Fibroblast of lung (primary cell): ENCODE data around the gene PLCH2. TPM values are rescaled to one million over a fixed set of nuclear protein-coding genes. Genes with fewer than 3 reads are reported as not detected.
A peak's percentile ranks its signal among the peaks of the same experiment; 100 is the strongest.

Experiments
- DNase-seq, 2 donors: peaks; one replicate each; pipeline versions ENCODE4 v3.0.0 to v3.0.0-alpha.2; 2010; ENCODE audit warnings: low read depth in 2 of 2
- H2AFZ ChIP-seq: 2 replicates; pipeline ENCODE4 v1.5.1; 2012; ENCODE audit warnings: low read length, control low read depth, inconsistent platforms
- H3K27ac ChIP-seq: 2 replicates; pipeline ENCODE4 v1.5.1; 2011; ENCODE audit warnings: low read length, control low read depth; ENCODE audit not compliant: insufficient read depth
- H3K27me3 ChIP-seq: 2 replicates; pipeline ENCODE4 v1.5.1; 2011; ENCODE audit warnings: mild to moderate bottlenecking, low read length; ENCODE audit not compliant: control insufficient read depth, insufficient read depth
- H3K36me3 ChIP-seq: 2 replicates; pipeline ENCODE4 v1.5.1; 2011; ENCODE audit warnings: low read length; ENCODE audit not compliant: control insufficient read depth, insufficient read depth
- H3K4me1 ChIP-seq: 2 replicates; pipeline ENCODE4 v1.5.1; 2011; ENCODE audit warnings: low read length; ENCODE audit not compliant: control insufficient read depth, insufficient read depth; ENCODE audit errors: extremely low read depth
- H3K4me2 ChIP-seq: 2 replicates; pipeline ENCODE4 v1.5.1; 2011; ENCODE audit warnings: low read length, control low read depth; ENCODE audit not compliant: insufficient read depth; ENCODE audit errors: extremely low read depth
- H3K4me3 ChIP-seq, 4 experiments: fragments of 200-600 bp in 1 of 4; sonication (generic) in 1 of 4; replicated peaks in 1 of 4; 2 replicates each; pipeline ENCODE4 v1.5.1; 2011 to 2016; ENCODE audit warnings: low read length in 4 of 4, low read depth in 3 of 4, mild to moderate bottlenecking in 3 of 4, control low read depth in 2 of 4, inconsistent platforms in 1 of 4, mixed read lengths in 1 of 4; ENCODE audit not compliant: insufficient read depth in 1 of 4; ENCODE audit errors: control extremely low read depth in 1 of 4
- H3K79me2 ChIP-seq: 2 replicates; pipeline ENCODE4 v1.5.1; 2012; ENCODE audit warnings: mild to moderate bottlenecking, low read length, inconsistent platforms; ENCODE audit not compliant: control insufficient read depth, insufficient read depth
- H3K9ac ChIP-seq: 2 replicates; pipeline ENCODE4 v1.5.1; 2011; ENCODE audit warnings: mild to moderate bottlenecking, low read length, control low read depth; ENCODE audit not compliant: insufficient read depth
- H3K9me3 ChIP-seq: 2 replicates; pipeline ENCODE4 v1.5.1; 2012; ENCODE audit warnings: low read depth, low read length; ENCODE audit not compliant: control insufficient read depth, insufficient read depth
- H4K20me1 ChIP-seq: 2 replicates; pipeline ENCODE4 v1.5.1; 2011; ENCODE audit warnings: low read length; ENCODE audit not compliant: control insufficient read depth, insufficient read depth; ENCODE audit errors: extremely low read depth
- EZH2 ChIP-seq: IDR thresholded peaks from 2 replicates; pipeline ENCODE4 v1.5.1; 2012; ENCODE audit warnings: low read length, control low read depth, mild to moderate bottlenecking; ENCODE audit errors: missing control alignments
- polyA plus RNA-seq, 2 donors: library from polyadenylated mRNA; depleted of rRNA in 1 of 2; stranded (reverse) in 1 of 2; unstranded in 1 of 2; fragments of >200 nt; gene quantifications; 2 replicates each; pipeline ENCODE4 v1.2.1, GENCODE V29; 2011 to 2012; ENCODE audit warnings: missing spikeins in 1 of 2
- total RNA-seq: library from RNA; depleted of rRNA; stranded (reverse); fragments of >200 nt; gene quantifications from 2 replicates; pipeline ENCODE4 v1.2.1, GENCODE V29; 2014
- TF ChIP-seq, protein P1 (sequence below), 2 donors: IDR thresholded peaks in 1 of 2; conservative IDR thresholded peaks in 1 of 2; 1 replicate in 1 of 2; 2 replicates in 1 of 2; pipeline ENCODE4 v1.5.1; 2011 to 2012; ENCODE audit warnings: low read length in 2 of 2, control low read depth in 1 of 2, inconsistent platforms in 1 of 2, low read depth in 1 of 2, mild to moderate bottlenecking in 1 of 2

PLCH2 gene
- total and polyA plus RNA-seq, 2 donors (not counting 1 experiment from before 2014, with no cell fraction given) = 0.02 to 0.17 TPM

DNA sequence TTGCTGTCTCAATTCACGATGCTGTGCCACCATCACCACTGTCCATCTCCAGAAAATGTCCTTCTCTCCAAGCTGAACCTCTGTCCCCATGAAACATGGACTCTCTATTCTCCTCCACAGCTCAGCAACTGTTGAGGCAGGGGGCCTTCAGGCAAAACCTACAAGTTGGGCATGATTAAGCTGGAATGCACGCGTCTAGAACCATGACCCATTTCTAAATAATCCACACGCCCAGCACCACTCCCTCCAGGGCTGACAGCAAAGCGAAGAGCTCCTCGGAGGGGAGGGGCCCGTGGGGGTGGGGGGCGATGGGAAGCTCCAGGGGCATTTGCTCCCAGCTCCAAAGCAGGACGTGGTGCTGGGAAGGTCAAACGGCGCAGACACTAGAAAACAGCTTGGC, 57.3 kb downstream of the PLCH2 start:
- no peak overlapping the region for H2AFZ ChIP-seq
- no peak overlapping the region for H3K4me3 ChIP-seq
- H3K27me3 ChIP-seq = peaks cover 14% of the 10 kb centered on the region
- no peak overlapping the region for H3K9ac ChIP-seq
- no peaks in the 10 kb centered on the region for H3K9me3 ChIP-seq
- H3K4me2 ChIP-seq = no peak overlapping the region
- H3K27ac ChIP-seq = no peak overlapping the region
- no peak for TF ChIP-seq EZH2
- TF ChIP-seq, protein P1, sequence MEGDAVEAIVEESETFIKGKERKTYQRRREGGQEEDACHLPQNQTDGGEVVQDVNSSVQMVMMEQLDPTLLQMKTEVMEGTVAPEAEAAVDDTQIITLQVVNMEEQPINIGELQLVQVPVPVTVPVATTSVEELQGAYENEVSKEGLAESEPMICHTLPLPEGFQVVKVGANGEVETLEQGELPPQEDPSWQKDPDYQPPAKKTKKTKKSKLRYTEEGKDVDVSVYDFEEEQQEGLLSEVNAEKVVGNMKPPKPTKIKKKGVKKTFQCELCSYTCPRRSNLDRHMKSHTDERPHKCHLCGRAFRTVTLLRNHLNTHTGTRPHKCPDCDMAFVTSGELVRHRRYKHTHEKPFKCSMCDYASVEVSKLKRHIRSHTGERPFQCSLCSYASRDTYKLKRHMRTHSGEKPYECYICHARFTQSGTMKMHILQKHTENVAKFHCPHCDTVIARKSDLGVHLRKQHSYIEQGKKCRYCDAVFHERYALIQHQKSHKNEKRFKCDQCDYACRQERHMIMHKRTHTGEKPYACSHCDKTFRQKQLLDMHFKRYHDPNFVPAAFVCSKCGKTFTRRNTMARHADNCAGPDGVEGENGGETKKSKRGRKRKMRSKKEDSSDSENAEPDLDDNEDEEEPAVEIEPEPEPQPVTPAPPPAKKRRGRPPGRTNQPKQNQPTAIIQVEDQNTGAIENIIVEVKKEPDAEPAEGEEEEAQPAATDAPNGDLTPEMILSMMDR (conservative IDR thresholded peaks at IDR 0.05 in 1 of 2, IDR thresholded peaks at IDR 0.05 in 1 of 2; ENCODE audit: low read depth in 1 of 2, low read length in 2 of 2) = no peak
- DNase-seq = peak in 1 of 2 donors; percentile 78
- no peaks in the 10 kb centered on the region for H4K20me1 ChIP-seq
- H3K36me3 ChIP-seq = no peaks in the 10 kb centered on the region
- no peaks in the 10 kb centered on the region for H3K4me1 ChIP-seq
- no peaks in the 10 kb centered on the region for H3K79me2 ChIP-seq

GRCh38 chr1:2534315-2534686, 58.2 kb downstream of the PLCH2 start:
- TF ChIP-seq, protein P1 (conservative IDR thresholded peaks at IDR 0.05 in 1 of 2, IDR thresholded peaks at IDR 0.05 in 1 of 2; ENCODE audit: low read depth in 1 of 2, low read length in 2 of 2) = no peak
- no peak for TF ChIP-seq EZH2
- no peaks in the 10 kb centered on the region for H4K20me1 ChIP-seq
- no peak for DNase-seq
- no peak overlapping the region for H3K4me2 ChIP-seq
- H3K79me2 ChIP-seq = no peaks in the 10 kb centered on the region
- H3K9me3 ChIP-seq = no peaks in the 10 kb centered on the region
- peaks cover 14% of the 10 kb centered on the region for H3K27me3 ChIP-seq
- H3K4me3 ChIP-seq = no peak overlapping the region
- no peaks in the 10 kb centered on the region for H3K36me3 ChIP-seq
- no peak overlapping the region for H3K9ac ChIP-seq
- H3K4me1 ChIP-seq = no peaks in the 10 kb centered on the region
- no peak overlapping the region for H3K27ac ChIP-seq
- no peak overlapping the region for H2AFZ ChIP-seq

GRCh38 chr1:2534687-2535441, 58.8 kb downstream of the PLCH2 start:
- H3K27ac ChIP-seq = no peak overlapping the region
- H4K20me1 ChIP-seq = no peaks in the 10 kb centered on the region
- no peak overlapping the region for H3K4me3 ChIP-seq
- no peaks in the 10 kb centered on the region for H3K9me3 ChIP-seq
- H2AFZ ChIP-seq = no peak overlapping the region
- no peak overlapping the region for H3K9ac ChIP-seq
- H3K4me2 ChIP-seq = no peak overlapping the region
- TF ChIP-seq EZH2 = no peak
- TF ChIP-seq, protein P1 (conservative IDR thresholded peaks at IDR 0.05 in 1 of 2, IDR thresholded peaks at IDR 0.05 in 1 of 2; ENCODE audit: low read depth in 1 of 2, low read length in 2 of 2) = no peak
- no peaks in the 10 kb centered on the region for H3K4me1 ChIP-seq
- no peaks in the 10 kb centered on the region for H3K79me2 ChIP-seq
- no peaks in the 10 kb centered on the region for H3K36me3 ChIP-seq
- peak in 1 of 2 donors; percentile 73 for DNase-seq
- peaks cover 14% of the 10 kb centered on the region for H3K27me3 ChIP-seq
